Natural killer cell treated with Interleukin-12 subunit alpha and Interleukin-12 subunit beta and Interleukin-15 and Interleukin-18, amount 100 ng/mL, for 72 hours (primary cell): ENCODE measurements around the gene PSMB9. TPM values are rescaled to one million over a fixed set of nuclear protein-coding genes. Genes with fewer than 3 reads are reported as not detected.

ENCODE experiments used
- ATAC-seq, 2 donors: fragments of 150-1000 bp; cut with Tn5 transposase in 1 of 2; sonication (Bioruptor Pico), chemical (Tn5 transposase) in 1 of 2; 2 replicates each; pipeline ENCODE4 v1.10.0; 2021
- DNase-seq: peaks from one replicate; pipeline ENCODE4 v3.0.0; 2022; ENCODE audit warnings: low spot score
- H3K27ac Mint-ChIP-seq, 2 donors: 1 replicate in 1 of 2; 2 replicates in 1 of 2; pipeline ENCODE4 v1.8.0; 2022; ENCODE audit warnings: mixed read lengths in 2 of 2, mild to moderate bottlenecking in 1 of 2, moderate library complexity in 1 of 2
- H3K27me3 Mint-ChIP-seq, 2 donors: 1 replicate in 1 of 2; 2 replicates in 1 of 2; pipeline ENCODE4 v1.8.0; 2022; ENCODE audit warnings: mixed read lengths in 2 of 2
- H3K36me3 Mint-ChIP-seq: one replicate; pipeline ENCODE4 v1.8.0; 2022; ENCODE audit warnings: mixed read lengths
- H3K4me1 Mint-ChIP-seq, 2 donors: 1 replicate in 1 of 2; 2 replicates in 1 of 2; pipeline ENCODE4 v1.8.0; 2022; ENCODE audit warnings: low read depth in 2 of 2, mixed read lengths in 2 of 2, mild to moderate bottlenecking in 1 of 2
- H3K4me3 Mint-ChIP-seq: one replicate; pipeline ENCODE4 v1.8.0; 2022; ENCODE audit warnings: mixed read lengths
- H3K9me3 Mint-ChIP-seq: 2 replicates; pipeline ENCODE4 v1.8.0; 2022; ENCODE audit warnings: mixed read lengths
- total RNA-seq, 2 donors: library from RNA; stranded (reverse); gene quantifications; one replicate each; pipeline ENCODE4 v1.2.3, GENCODE V29; 2022

Gene PSMB9
- total RNA-seq, 2 donors from 2014 or later, result 212 to 401 TPM

DNA sequence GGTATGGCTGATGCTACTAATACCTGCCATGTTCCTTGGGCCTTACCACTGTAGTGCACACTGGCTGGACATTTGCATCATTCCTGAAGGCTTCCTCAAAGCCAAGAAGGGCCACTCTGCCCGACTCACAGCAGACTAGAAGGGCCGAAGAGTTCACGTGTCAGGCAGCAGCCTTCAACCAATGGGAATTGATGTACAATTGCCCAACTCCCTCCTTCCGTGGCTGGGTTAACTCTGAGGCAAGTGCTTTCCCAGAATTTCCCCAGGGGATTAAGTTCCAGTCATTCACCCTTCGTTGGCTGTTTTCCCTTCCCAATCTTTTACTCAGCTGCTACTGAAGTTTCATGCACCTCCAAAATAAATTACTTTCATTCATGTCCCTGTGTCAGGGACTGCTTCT lies 29.8 kb downstream of the PSMB9 start:
- Mint-ChIP-seq H3K27me3 (peaks cover 0 to 10% of the 10 kb centered on the region in 2 donors), H3K4me1 (no peaks in the 10 kb centered on the region), H3K4me3 (no peak overlapping the region), H3K27ac (no peak overlapping the region), H3K36me3 (no peaks in the 10 kb centered on the region), H3K9me3 (no peaks in the 10 kb centered on the region)
- ATAC-seq (no peak), DNase-seq (no peak)

DNA sequence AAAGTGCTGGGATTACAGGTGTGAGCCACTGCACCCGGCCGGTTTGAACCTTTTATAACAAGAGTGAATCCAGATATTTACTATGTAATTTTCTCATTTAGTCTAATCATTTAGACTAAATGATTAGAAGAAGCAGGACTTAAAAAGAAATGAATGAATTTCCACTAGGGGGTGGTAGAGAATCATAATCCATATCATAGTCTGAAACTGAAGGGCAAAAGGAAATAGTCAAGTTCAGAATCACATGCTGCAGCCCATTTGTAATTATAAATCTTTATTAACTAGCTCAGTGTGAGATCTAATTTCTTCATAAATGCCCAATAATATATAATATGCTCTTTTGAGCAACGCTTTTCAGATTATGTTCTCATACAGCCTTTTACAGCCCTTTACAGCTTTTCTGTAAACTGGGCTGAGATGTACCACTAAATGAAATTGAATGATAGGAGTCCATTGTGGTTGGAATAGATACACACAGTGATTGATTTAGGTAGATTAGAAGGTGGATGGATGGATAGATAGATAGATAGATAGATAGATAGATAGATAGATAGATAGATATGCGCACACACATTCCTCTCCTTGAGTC lies 31.8 kb downstream of the PSMB9 start:
- ATAC-seq (no peak), DNase-seq (no peak)
- Mint-ChIP-seq H3K9me3 (no peaks in the 10 kb centered on the region), H3K27ac (no peak overlapping the region), H3K27me3 (no peaks in the 10 kb centered on the region), H3K36me3 (no peaks in the 10 kb centered on the region), H3K4me1 (no peaks in the 10 kb centered on the region), H3K4me3 (no peak overlapping the region)

DNA sequence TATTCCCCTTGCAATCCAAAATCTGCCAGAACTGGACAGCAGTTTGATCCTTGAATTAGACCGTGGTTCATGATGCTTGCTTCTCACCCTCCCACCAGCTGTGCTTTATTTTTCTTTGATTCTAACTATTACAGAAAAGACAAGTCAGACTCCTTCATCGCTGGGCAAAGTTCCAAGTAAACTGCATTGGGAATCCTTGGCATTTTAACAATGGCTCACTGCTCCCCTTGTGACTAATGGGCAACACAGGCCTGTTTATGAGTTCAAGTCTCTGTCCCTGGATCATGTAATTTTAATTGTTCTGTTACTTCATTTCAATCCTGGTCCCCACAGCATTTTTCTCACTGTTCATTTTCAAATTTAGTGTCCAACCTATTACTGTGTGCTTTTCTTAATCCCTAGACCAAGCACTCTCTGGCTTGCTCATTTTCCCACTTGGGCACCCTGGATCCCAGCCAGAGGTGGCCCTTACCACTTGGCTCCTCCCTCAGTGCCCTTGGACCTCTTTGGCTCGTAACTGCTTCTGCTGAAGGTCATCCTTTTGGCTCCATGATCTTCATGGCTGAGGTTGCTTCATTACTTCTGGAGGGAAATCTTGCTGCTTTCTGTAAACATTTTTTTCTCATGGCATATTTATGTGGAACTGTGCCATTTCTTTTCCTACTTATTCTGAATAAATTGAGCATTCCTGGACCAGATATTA lies 32.8 kb downstream of the PSMB9 start:
- DNase-seq, result no peak
- no peaks in the 10 kb centered on the region for H3K9me3 Mint-ChIP-seq
- H3K4me3 Mint-ChIP-seq, result no peak overlapping the region
- H3K27ac Mint-ChIP-seq, result no peak overlapping the region
- H3K4me1 Mint-ChIP-seq, result no peaks in the 10 kb centered on the region
- no peaks in the 10 kb centered on the region for H3K36me3 Mint-ChIP-seq
- H3K27me3 Mint-ChIP-seq, result no peaks in the 10 kb centered on the region
- no peak for ATAC-seq

DNA sequence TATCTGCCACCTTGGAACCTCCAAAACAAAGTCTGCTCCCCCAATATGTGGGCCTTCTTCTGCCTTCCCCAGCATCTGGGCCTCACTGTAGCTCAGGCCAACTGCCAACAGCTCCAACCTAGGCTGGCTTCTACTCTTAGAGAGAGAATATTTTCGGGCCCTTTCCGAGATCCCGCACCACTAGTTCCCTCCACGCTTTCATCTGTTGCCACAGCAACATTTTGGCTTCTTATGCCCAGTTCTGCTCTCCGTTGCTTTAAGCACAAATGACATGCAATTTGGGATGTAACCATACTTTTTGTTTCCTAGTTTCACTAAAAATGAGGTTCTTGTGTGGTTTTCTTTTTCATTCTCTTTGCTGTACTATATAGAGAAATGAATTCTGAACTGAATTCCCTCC lies 33.6 kb downstream of the PSMB9 start:
- DNase-seq, result no peak
- H3K9me3 Mint-ChIP-seq, result no peaks in the 10 kb centered on the region
- ATAC-seq, result no peak
- no peaks in the 10 kb centered on the region for H3K4me1 Mint-ChIP-seq
- no peaks in the 10 kb centered on the region for H3K27me3 Mint-ChIP-seq
- no peaks in the 10 kb centered on the region for H3K36me3 Mint-ChIP-seq
- no peak overlapping the region for H3K27ac Mint-ChIP-seq
- H3K4me3 Mint-ChIP-seq, result no peak overlapping the region

DNA sequence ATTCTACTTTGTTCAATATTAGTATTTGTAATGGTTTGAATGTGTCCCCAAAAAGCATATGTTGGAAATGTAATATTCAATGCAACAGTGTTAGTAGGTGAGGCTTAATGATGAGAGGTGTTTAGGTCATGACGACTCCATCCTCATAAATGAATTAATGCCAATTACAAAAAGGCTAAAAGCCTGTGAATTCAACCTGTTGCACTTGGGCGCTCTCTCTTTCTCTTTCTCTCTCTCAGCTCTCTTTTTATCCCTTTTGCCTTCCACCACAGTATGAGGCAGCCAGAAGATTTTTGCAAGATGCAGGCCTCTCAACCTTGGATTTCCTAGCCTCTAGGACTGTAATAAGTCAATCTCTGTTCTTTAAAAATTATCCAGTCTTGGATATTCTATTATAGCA lies 34.6 kb downstream of the PSMB9 start:
- no peaks in the 10 kb centered on the region for H3K9me3 Mint-ChIP-seq
- DNase-seq, result no peak
- no peak overlapping the region for H3K4me3 Mint-ChIP-seq

DNA sequence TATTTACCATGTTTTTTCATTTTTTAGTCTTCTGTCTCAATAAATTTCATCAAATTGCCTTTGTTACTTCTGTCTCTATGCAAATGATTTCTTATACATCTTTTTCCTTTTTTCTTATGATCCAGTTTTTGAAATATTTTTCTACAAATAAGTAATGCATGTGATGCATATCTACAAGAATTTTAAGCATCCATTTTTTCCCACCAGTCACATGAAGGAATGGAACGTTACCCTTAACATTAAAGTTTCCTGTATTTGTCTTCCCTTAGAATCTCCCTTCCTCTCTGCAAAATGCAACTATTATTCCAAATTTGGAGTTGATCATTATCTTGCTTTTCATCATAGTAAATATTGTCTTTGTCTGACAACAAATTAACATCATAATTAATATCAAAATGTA lies 35.5 kb downstream of the PSMB9 start:
- Mint-ChIP-seq H3K27ac (no peak overlapping the region), H3K27me3 (no peaks in the 10 kb centered on the region), H3K9me3 (no peaks in the 10 kb centered on the region), H3K36me3 (no peaks in the 10 kb centered on the region), H3K4me1 (peaks cover 5 to 6% of the 10 kb centered on the region in 2 donors), H3K4me3 (no peak overlapping the region)
- DNase-seq (no peak), ATAC-seq (no peak)

More for the DNA sequence above, 34.6 kb downstream of the PSMB9 start:
- no peak for ATAC-seq
- H3K27ac Mint-ChIP-seq, result no peak overlapping the region
- H3K27me3 Mint-ChIP-seq, result no peaks in the 10 kb centered on the region
- no peaks in the 10 kb centered on the region for H3K36me3 Mint-ChIP-seq
- no peaks in the 10 kb centered on the region for H3K4me1 Mint-ChIP-seq

DNA sequence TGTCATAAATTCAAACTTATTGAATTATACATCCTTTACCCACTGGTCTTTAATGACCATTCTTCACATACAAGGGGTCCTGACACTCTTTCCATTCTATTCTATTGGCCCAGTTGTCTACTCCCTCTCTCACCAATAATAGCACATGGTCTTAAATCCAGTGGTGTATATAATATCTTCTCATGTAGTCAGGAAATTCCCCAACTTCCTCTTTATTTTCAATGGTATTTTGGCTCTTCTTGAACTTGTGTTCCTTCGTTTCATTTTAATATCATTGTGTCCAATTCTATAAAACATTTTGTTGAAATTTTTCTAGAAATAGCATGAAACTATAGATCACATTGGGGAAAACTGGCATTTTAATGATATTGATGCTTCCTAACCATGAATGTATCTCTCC lies 36.8 kb downstream of the PSMB9 start:
- no peak for ATAC-seq
- H3K27ac Mint-ChIP-seq, result no peak overlapping the region
- H3K9me3 Mint-ChIP-seq, result no peaks in the 10 kb centered on the region

DNA sequence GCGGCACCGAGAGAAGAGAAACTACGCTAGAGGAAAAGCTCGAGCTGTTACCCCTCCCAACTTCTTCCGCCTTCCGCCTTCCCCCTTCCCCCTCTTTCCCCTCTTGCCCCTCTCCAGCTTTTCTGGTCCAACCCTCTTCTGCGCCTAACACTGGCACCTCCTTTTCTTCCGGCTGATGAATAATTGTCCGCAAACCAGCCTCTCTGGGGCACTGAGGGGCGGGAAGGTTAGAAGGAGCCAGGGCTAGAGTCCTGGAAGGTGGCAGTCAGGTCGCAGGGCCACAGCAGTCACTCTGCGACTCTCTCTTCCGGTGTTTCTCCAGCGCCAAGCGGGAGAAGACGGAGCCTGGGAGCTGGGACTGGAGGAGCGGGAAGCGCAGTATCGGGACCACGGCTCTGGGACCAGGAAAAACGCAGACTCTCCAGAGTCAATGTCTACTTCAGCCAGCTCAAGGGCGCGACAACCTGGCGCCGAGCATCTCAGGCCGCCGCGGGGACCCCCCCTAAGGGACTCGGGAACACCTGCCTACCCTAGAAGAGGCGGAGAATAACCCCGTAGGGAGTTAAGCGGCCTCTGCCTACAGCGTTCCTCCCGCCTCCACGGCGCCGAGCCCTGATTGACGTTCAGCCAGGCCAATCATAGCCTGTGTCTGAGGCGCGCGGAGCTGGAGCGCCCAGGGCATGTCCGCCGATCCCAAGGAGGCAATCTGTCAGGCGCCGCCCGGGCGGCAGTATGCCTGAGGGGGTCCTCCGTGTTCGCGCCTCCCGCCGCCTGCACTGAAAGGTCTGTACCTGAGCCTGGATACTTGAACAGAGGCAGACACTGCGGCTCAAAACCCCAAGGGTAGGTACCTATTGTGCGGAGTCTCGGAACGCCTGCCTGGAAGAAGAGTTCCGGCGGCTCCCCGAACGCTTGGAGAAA lies 40.4 kb downstream of the PSMB9 start:
- Mint-ChIP-seq H3K27me3 (no peaks in the 10 kb centered on the region), H3K4me1 (peaks cover 31 to 43% of the 10 kb centered on the region in 2 donors), H3K27ac (peak overlapping the region; percentile 89 to 97), H3K4me3 (peak overlapping the region; percentile 95), H3K9me3 (no peaks in the 10 kb centered on the region), H3K36me3 (no peaks in the 10 kb centered on the region)
- ATAC-seq (peak; percentile 99), DNase-seq (peak; percentile 93)

More for the DNA sequence above, 36.8 kb downstream of the PSMB9 start:
- no peaks in the 10 kb centered on the region for H3K36me3 Mint-ChIP-seq
- DNase-seq, result no peak
- no peaks in the 10 kb centered on the region for H3K27me3 Mint-ChIP-seq
- peaks cover 15 to 16% of the 10 kb centered on the region in 2 donors for H3K4me1 Mint-ChIP-seq
- H3K4me3 Mint-ChIP-seq, result no peak overlapping the region

DNA sequence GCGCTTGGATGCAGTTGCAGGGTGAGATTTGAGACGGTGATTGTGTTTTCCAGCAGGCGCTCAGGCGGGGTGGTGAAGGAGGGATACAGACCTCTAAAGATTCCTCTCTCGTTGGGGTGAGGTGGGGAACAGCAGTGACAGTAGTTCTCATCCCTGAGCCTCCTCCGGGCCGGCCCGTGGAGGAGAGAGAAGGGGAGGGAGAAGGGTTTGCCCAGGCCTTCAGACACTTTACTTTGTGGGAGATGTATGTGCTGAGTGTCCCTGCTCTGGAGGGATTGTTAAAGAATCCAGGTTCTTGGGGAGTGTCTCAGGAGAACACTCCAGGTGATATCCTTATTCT lies 41.0 kb downstream of the PSMB9 start:
- Mint-ChIP-seq H3K27ac (peak overlapping the region; percentile 89 to 97), H3K36me3 (no peaks in the 10 kb centered on the region), H3K9me3 (no peaks in the 10 kb centered on the region), H3K4me3 (peak overlapping the region; percentile 95), H3K27me3 (no peaks in the 10 kb centered on the region), H3K4me1 (peaks cover 31 to 43% of the 10 kb centered on the region in 2 donors)
- peak; percentile 13 to 31 for ATAC-seq
- DNase-seq, result no peak

DNA sequence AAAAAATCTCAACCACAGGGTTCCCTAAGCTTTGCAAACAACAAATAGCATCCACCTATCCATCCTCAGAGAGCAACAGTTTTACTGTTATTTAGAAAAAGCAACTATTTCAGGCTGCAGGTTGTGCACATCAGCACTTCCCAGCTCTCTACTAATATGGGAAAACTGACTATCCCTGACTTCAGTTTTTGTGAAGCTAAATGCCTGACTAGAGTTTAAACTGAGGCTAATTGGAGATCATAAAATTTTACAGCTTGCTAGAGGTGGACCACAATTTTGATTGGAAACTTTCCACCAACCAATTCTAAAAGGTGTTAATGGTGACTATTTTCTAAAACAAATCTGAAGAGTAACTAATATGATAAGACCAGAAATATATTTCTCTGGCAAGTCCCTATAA lies 50.0 kb downstream of the PSMB9 start:
- Mint-ChIP-seq H3K27ac (no peak overlapping the region), H3K36me3 (no peaks in the 10 kb centered on the region), H3K4me3 (no peak overlapping the region)

DNA sequence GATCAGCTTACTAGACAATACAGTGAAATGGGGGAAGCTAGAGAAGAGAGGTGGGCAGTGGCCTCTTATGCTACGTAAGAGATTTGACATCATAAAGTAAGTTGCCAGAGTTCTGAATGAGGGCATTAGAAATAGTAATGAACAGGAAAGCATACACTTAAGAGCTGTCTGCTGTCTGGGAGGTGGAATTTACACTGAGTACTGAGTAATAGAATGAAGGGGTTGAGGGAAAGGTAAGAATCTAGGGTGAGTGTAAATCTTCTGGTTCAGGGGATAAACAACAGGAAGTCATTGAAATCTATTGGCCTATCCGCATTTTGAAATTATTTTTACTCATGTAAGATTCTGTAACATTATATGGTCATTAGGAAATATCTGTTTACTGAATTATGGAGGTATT lies 51.1 kb downstream of the PSMB9 start:
- Mint-ChIP-seq H3K36me3 (no peaks in the 10 kb centered on the region), H3K27me3 (no peaks in the 10 kb centered on the region), H3K27ac (no peak overlapping the region), H3K9me3 (no peaks in the 10 kb centered on the region), H3K4me1 (no peaks in the 10 kb centered on the region), H3K4me3 (no peak overlapping the region)
- DNase-seq (no peak), ATAC-seq (no peak)

More for the DNA sequence above, 50.0 kb downstream of the PSMB9 start:
- Mint-ChIP-seq H3K9me3 (no peaks in the 10 kb centered on the region), H3K27me3 (no peaks in the 10 kb centered on the region), H3K4me1 (no peaks in the 10 kb centered on the region)
- DNase-seq (no peak), ATAC-seq (no peak)

DNA sequence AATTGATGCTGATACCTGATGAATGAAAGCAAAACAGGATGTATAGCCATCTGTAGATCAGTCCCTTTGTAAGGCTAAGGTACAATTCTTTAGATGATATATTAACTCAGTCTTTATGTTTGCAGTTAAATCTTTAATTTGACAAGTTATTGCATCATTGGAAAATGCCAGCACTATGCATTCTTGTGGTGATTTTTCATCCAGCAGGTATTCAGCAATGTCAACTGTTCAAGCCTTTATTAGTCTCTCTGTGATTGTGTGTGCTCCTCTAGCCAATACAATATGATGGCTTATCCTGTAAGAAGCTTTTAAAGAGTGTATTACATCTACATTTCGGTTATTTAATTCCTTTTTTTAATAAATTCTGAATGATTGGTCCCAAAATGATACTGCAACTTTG lies 52.5 kb downstream of the PSMB9 start:
- no peak overlapping the region for H3K4me3 Mint-ChIP-seq
- ATAC-seq, result no peak

DNA sequence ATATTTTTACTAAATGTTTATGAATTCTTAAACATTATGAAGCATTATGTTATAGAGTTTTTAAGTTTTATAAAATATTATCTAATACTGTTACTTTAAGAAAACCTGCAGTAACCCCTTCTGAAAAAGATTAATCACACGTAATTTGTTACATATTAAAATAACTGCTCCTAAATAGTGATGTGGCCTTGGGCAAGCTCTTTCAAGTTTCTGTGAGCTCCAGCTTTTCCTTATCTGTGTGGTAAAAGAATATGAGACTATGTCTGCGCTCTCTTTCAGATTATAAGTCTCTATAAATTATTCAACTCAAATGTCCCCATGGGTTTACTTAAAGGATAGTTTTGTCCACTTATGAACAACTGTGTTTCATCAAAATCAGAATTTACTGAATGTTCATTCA lies 54.9 kb downstream of the PSMB9 start:
- no peaks in the 10 kb centered on the region for H3K27me3 Mint-ChIP-seq
- H3K4me1 Mint-ChIP-seq, result no peaks in the 10 kb centered on the region
- no peak for DNase-seq
- no peak overlapping the region for H3K4me3 Mint-ChIP-seq
- ATAC-seq, result no peak
- H3K9me3 Mint-ChIP-seq, result no peaks in the 10 kb centered on the region
- no peak overlapping the region for H3K27ac Mint-ChIP-seq
- no peaks in the 10 kb centered on the region for H3K36me3 Mint-ChIP-seq

More for the DNA sequence above, 52.5 kb downstream of the PSMB9 start:
- no peaks in the 10 kb centered on the region for H3K4me1 Mint-ChIP-seq
- H3K27ac Mint-ChIP-seq, result no peak overlapping the region
- H3K27me3 Mint-ChIP-seq, result no peaks in the 10 kb centered on the region
- no peaks in the 10 kb centered on the region for H3K36me3 Mint-ChIP-seq
- H3K9me3 Mint-ChIP-seq, result no peaks in the 10 kb centered on the region
- no peak for DNase-seq
